ENCODE data around the gene TMEM198.

TMEM198 gene

DNA sequence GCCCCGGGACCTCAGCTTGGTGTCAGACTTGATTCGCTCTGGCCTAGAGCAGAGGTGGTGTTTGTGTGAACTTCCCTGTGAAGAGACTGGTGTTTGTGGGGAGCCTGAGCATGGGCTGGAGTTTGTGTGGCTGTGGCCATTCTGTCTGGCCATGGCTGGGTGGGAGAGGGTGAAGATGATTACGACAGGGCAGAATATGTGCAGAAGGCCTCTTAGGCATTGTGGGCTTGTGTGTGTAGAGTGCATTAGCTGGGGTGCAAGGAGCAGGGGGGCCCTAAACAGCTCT is 17.0 kb downstream of the TMEM198 start:
- H3K9me3 ChIP-seq (ENCODE audit: severe bottlenecking), result no peaks in the 10 kb centered on the region
- H3K27me3 ChIP-seq (ENCODE audit: insufficient read depth, poor library complexity, severe bottlenecking), result no peaks in the 10 kb centered on the region
- TF ChIP-seq, protein P1, sequence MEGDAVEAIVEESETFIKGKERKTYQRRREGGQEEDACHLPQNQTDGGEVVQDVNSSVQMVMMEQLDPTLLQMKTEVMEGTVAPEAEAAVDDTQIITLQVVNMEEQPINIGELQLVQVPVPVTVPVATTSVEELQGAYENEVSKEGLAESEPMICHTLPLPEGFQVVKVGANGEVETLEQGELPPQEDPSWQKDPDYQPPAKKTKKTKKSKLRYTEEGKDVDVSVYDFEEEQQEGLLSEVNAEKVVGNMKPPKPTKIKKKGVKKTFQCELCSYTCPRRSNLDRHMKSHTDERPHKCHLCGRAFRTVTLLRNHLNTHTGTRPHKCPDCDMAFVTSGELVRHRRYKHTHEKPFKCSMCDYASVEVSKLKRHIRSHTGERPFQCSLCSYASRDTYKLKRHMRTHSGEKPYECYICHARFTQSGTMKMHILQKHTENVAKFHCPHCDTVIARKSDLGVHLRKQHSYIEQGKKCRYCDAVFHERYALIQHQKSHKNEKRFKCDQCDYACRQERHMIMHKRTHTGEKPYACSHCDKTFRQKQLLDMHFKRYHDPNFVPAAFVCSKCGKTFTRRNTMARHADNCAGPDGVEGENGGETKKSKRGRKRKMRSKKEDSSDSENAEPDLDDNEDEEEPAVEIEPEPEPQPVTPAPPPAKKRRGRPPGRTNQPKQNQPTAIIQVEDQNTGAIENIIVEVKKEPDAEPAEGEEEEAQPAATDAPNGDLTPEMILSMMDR (IDR thresholded peaks at IDR 0.05; ENCODE audit: poor library complexity, severe bottlenecking), result no peak
- H3K27ac ChIP-seq (ENCODE audit: poor library complexity, severe bottlenecking), result no peak overlapping the region
- H3K4me1 ChIP-seq (ENCODE audit: insufficient read depth, poor library complexity, severe bottlenecking), result no peaks in the 10 kb centered on the region
- ATAC-seq (ENCODE audit: low read depth) (no peak), DNase-seq (ENCODE audit: low spot score) (no peak)
- H3K36me3 ChIP-seq (ENCODE audit: low read depth), result no peaks in the 10 kb centered on the region
- H3K4me3 ChIP-seq (ENCODE audit: severe bottlenecking), result no peak overlapping the region

- TF ChIP-seq, protein P1 (IDR thresholded peaks at IDR 0.05; ENCODE audit: poor library complexity, severe bottlenecking), result no peak
- H3K27ac ChIP-seq (ENCODE audit: poor library complexity, severe bottlenecking), result no peak overlapping the region
- H3K4me1 ChIP-seq (ENCODE audit: insufficient read depth, poor library complexity, severe bottlenecking), result no peaks in the 10 kb centered on the region
- no peaks in the 10 kb centered on the region for H3K36me3 ChIP-seq (ENCODE audit: low read depth)
- H3K27me3 ChIP-seq (ENCODE audit: insufficient read depth, poor library complexity, severe bottlenecking), result no peaks in the 10 kb centered on the region
- no peak overlapping the region for H3K4me3 ChIP-seq (ENCODE audit: severe bottlenecking)
- H3K9me3 ChIP-seq (ENCODE audit: severe bottlenecking), result no peaks in the 10 kb centered on the region
- ATAC-seq (ENCODE audit: low read depth) (no peak), DNase-seq (ENCODE audit: low spot score) (peak; percentile 27)
Measured at GRCh38 chr2:219561179-219562048, 17.6 kb downstream of the TMEM198 start.

DNA sequence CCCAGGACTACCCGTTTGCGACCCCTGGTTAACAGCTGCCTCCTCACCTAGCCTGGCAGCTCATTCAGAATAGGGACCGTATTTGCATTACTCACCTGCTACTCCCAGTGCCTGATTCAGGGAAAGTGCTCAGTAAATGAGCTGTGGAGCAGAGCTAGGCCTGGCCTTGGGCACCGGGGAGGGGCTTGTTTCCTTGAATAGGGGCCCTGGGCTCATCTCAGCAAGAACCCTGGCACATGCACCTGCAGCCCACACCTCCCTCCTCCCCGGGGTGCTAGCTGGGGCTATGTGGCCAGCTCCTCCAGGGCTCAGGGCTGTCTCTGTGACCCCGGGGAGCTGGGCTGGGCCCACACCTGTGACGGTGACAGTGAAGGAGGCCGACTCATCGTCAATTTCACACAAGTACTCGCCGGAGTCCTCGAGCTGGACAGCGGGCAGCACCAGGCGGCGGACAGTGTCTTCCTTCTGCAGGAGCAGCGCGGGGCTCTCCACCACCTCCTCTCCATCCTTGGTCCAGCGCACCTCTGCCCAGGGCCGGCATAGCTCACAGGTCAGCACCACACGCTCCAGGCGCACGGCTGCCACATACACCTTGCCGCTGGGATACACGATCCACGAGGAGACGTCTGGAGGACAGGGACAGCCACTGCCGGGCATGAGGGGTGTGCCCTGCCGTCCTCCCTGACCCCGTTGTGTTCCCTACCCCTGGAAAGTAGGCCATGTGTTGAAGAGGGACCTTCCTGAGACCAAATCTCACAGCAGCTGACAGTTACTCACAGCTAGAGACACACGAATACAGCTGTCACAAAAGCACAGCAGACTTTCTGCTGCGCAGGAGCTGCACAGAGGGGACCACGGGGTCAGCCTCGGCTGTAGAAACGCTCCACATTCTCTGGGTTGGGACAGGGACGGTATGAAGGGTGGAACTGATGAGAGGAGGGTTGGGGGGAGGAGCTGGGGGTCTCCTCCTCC is 18.5 kb downstream of the TMEM198 start:
- no peaks in the 10 kb centered on the region for H3K36me3 ChIP-seq (ENCODE audit: low read depth)
- TF ChIP-seq, protein P1 (IDR thresholded peaks at IDR 0.05; ENCODE audit: poor library complexity, severe bottlenecking), result no peak
- no peak overlapping the region for H3K27ac ChIP-seq (ENCODE audit: poor library complexity, severe bottlenecking)
- ATAC-seq (ENCODE audit: low read depth) (no peak), DNase-seq (ENCODE audit: low spot score) (no peak)
- H3K9me3 ChIP-seq (ENCODE audit: severe bottlenecking), result no peaks in the 10 kb centered on the region
- H3K27me3 ChIP-seq (ENCODE audit: insufficient read depth, poor library complexity, severe bottlenecking), result no peaks in the 10 kb centered on the region
- H3K4me1 ChIP-seq (ENCODE audit: insufficient read depth, poor library complexity, severe bottlenecking), result no peaks in the 10 kb centered on the region
- H3K4me3 ChIP-seq (ENCODE audit: severe bottlenecking), result no peak overlapping the region

DNA sequence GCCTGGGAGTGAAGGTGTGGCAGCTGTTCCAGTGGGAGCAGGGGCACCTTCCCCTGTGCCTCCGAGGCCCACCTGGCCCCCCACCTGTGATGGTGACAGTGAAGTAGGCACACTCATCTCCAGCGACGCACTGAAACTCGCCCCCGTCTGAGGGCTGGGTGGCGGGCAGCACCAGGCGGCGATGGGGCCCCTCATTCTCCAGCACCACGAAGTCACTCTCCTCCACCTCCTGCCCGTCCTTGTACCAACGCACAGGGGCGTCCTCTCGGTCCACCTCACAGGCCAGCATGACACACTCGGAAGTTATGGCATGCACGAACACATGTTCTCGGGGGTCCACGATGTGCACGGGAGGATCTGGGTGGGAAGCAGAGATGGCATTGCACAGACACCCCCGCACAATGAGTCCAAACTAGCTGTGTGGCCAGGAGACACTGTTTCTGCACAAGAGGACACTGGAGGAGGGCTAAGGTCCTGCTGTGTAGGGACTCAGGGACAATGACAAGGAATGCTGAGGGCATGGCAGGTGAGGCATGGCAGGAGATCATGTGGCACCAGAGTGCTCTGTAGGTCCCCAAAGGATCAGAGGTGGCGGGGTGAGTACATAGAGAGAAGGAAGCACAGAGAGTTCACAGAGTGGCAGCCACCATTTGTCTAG is 19.6 kb downstream of the TMEM198 start:
- no peaks in the 10 kb centered on the region for H3K4me1 ChIP-seq (ENCODE audit: insufficient read depth, poor library complexity, severe bottlenecking)
- TF ChIP-seq, protein P1 (IDR thresholded peaks at IDR 0.05; ENCODE audit: poor library complexity, severe bottlenecking), result no peak
- no peak for DNase-seq (ENCODE audit: low spot score)
- H3K27me3 ChIP-seq (ENCODE audit: insufficient read depth, poor library complexity, severe bottlenecking), result no peaks in the 10 kb centered on the region
- no peak overlapping the region for H3K4me3 ChIP-seq (ENCODE audit: severe bottlenecking)
- ATAC-seq (ENCODE audit: low read depth), result no peak
- no peaks in the 10 kb centered on the region for H3K36me3 ChIP-seq (ENCODE audit: low read depth)
- H3K27ac ChIP-seq (ENCODE audit: poor library complexity, severe bottlenecking), result no peak overlapping the region
- H3K9me3 ChIP-seq (ENCODE audit: severe bottlenecking), result no peaks in the 10 kb centered on the region
